HT-29 (cell line): Measurements from ENCODE around the gene MRPS22. TPM values are rescaled to one million over a fixed set of nuclear protein-coding genes. Genes with fewer than 3 reads are reported as not detected.
"Not testable (repeated sequence)": the region's sequence is repeated elsewhere in the genome, so short reads cannot be mapped to it uniquely, and the experiment has no call there.

ENCODE experiments used
- DNase-seq: peaks from one replicate; pipeline ENCODE4 v3.0.0-alpha.2; 2015; ENCODE audit warnings: low spot score
- total RNA-seq: library from RNA; depleted of rRNA; stranded (reverse); fragments of >200 nt; shearing (Covaris generic); gene quantifications from 2 replicates; pipeline ENCODE4 v1.2.3, GENCODE V29; 2014

MRPS22 gene
- total RNA-seq, 1 experiment from 2014 or later: 54.4 TPM

DNA sequence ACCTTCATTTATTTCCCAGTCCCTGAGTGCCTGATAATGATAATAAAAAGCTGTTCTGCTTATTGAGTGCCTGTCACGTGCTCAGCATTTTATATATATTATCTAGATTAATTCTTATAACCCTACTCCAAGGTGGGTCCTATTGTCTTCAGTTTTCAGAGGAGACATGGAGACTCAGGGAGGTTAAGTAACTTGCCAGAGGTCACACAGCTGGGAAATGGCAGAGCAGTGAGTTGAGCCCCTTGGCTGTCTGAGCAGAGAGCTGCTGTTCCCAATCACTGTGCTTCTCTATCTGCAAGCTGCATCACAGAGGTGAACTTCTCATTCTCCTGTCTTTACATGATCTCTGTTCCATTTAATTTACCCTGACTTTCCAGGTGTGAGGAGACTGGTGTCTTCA, 32.3 kb upstream of the MRPS22 start:
- no peak for DNase-seq

DNA sequence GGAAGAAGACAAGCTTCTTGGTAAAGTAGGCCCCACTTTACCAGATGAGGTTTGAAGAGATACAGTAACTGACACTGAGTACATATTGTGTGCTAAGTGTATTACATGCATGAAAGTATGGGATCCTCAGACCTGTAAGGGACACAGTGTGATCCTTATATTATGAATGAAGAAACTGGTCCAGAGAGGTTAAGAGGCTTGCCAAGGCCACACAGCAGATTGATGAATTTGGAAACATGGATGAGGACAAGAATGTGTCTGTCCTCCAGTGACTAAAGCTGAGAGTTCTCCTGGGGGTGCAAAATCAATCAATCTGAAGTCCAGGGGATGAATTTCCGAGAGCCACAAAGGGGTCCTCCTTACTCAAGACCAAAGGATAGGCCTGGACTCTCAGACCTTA, 31.4 kb upstream of the MRPS22 start:
- DNase-seq: no peak

DNA sequence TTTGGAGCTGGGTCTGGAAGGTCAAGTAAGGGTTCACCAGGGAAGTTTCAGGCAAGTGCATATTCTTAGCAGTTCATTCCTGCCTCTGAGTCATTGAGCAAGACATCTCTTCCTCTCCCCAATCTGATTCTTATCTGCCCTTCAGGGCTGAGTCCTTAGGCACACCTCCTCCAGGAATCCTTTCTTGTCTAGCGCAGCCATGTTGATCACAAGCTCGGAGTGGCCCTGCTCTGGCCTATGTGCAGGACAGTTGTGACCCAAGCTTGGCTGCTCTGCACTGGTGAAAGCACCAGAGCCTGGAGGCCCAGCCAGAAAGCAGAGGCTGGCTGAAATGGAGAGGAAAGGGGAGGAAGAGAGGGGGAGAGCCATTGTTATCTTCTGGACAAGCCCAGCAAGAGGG, 30.9 kb upstream of the MRPS22 start:
- DNase-seq: peak; percentile 63

DNA sequence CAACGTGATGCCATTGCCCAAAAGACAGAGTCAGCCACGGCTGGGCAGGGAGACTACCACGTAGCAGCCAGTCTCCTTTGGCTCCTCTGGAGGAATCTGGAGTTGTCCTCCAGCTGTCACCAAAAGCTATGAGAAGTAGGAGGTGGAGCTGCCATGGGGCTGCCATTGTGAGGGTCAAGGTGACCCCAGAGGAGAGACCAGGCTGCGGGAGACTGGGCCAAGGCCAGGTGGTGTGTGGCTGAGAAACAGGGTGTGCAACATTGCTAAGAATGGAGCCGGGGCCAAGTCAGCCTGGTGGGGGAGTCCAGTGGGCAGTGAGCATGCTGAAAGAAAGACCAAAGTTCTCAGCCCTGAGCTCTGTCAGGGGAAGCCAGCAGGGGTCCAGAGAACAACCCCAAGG, 29.9 kb upstream of the MRPS22 start:
- DNase-seq: no peak

DNA sequence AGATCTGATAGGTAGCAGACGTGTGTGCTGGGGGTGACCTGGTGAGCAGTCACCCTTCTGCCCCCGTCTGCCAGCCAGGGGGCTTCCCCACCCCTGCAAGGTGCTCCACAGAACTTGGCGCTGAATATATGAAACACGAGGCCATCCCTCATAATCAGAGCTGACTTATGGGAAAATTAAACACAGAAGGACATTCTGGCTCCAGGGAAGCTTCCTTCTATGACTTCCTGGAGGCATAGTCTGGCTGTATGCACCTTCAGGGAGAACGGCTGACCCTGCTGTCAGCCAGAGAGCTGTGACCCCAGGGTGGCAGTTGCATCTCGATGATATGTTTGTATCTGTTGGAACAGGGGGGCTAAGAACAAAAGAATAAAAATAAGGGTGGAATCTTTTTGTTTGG, 26.6 kb upstream of the MRPS22 start:
- DNase-seq: no peak

DNA sequence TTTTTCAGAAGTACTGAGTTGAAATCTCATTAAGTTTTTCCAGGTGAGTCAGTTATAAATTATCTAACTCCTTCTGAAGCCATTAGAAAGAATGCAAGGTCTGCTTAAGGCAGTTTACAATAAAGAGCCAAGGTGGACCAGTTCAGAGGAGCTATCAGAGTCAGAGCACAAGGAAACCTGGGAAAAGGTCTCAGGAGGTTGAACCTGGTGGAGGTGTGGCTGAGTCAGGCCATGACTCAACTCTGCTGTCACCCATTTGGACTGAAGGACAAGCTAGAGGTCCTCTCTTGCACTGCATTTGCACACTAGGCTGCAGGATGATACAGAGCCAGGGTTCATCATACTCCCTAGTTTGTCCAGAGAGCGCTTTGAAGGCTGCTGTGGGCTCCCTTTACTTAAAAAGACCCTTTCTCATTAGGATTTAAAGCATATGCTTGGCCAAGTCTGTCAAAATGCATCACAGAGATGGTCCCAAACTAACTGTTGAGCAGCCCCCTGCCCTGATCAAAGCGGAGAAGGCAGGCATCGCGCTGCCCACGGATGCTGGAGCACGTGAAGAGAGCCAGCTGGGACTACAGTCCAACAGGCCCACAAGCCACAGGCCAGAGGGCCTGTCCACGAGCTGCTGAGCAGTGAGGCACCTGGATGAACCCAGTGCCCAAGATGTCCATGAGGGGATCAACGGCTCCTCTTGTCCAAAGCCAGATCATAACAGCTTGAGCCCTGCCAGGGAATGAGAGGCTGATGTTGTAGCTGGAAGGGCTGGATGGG, 26.0 kb upstream of the MRPS22 start:
- DNase-seq: peak; percentile 52

DNA sequence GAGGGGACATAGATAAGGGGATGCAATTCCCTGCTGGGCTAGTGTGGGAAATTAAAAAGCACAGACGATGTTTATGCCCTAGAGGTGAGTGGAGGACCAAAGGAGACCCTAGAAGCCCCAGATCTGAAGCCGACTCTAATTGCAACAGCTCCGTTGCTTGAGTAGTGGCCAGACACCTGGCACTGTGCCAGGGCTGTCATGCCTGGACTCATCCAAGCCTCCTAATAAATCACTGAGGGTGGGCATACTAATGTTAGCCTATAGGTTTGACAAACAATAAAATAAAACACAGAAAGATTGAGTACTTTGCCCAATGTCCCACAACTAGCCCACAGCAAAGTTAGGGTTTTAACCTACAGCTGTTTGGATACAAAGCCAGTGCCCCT, 25.4 kb upstream of the MRPS22 start:
- peak; percentile 53 for DNase-seq

DNA sequence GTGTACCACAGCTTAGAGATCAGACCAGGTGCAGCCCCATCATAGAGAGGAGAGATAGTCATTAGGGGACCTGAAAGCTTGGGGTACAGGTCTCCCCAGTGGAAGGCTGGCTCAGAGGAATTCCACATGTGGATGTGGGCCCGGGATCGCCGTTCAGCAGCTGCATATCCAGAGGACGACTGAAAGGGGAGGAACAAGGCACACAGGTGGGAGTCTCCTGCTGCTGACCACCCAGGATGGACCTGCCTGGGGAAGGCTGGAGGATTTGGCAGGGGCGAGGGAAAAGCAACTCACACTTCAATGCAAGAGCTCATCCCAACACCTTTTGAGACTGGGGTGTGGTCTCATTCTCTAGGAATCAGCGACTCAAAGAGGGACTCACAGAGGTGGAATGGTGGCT, 25.0 kb upstream of the MRPS22 start:
- no peak for DNase-seq

DNA sequence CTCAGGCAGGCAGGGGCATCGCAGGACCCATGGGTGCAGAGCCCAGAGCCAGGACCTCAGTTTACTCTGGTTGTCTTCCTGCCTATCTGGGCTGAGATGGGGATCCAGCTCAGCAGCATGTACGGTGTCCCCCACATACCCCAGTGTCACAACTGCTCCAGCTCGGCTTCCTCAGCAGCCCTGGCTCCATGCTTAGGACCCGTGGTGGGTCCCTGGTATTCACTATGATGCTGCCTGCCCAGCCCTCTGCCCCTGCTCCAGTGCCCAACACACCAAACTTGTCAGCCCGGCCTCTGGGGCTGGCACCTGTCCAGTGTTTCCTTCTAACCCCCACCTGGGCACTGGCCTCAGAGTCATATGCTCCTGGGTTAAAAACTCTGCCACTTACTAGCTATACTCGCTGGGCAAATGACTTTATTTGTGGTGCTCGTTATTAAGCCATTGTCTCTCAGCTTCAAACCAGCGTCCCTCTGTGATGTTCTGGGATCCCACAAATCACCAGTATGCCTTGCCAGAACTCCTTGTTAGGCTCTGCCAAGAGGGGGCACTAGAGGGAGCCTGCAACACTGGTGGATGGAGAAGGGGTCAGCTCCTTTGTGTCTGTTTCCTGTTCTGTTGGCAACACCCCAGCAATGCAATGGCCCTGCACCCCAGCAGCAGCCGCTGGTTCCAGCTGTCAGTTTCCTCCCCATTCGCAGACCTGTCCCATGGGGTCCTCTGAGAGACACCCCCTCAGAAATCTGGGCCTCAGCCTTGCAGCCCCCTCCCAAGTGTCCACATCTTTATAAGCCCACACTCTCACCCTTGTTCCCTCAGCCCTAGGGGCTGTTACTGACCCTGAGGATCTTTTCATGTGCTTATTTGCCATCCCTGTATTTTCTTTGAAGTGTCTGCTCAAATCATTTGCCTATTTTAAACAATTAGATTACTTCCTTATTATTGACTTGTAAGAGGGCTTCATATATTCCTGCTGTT, 24.1 kb upstream of the MRPS22 start:
- DNase-seq: peak; percentile 20

DNA sequence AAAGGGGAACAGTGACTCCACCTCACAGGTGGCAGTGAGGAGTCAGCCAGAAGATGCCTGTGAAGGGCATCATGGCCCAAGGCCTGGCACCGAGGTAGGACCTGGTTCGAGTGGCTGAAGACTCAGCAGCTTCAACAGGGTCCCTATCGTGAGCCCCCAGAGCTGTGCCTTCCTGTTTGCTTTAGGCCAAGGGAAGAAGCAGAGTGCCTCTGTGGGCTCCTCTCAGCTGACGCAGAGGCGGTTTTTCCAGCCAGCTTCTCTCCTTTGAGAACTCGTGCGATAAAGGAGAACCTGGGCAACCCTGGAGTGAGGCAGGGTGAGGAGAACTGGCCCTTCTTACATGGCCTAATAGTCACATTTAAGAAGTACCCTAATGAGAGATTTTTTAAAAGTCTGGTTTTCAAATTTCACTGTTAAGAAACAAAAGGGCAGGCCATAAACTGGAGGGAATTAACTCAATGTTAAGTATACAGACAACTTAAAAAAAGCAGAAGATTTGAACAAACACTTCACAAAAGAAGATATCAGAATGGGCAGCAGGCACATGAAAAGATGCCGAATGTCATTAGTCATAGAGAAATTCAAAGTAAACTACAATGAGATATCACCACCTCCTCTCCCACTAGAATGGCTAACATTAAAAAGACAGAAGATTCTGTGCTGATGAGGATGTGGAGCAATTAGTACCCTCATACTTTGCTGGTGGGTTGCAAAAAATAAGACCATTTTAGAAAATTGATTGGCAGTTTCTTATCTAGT, 23.1 kb upstream of the MRPS22 start:
- no peak for DNase-seq

DNA sequence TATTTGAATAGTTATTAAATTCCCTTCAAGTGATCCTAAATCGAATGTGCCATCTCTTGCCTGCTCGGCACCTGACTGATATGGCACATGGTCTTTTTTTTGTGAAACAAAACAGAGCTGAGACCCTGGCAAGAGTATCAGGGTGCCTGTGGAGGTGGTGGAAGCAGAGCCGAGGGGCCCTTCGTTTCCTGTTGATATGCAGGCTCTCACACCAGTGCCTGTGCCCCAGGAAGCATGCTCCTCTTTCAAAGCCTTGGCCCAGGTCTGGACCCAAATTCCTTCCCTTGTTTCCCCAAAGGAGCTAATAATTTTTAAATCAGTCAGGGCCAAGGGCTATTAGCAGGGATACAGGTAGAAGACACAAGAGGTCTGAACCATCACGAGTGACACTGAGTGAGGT, 21.5 kb upstream of the MRPS22 start:
- DNase-seq: no peak

DNA sequence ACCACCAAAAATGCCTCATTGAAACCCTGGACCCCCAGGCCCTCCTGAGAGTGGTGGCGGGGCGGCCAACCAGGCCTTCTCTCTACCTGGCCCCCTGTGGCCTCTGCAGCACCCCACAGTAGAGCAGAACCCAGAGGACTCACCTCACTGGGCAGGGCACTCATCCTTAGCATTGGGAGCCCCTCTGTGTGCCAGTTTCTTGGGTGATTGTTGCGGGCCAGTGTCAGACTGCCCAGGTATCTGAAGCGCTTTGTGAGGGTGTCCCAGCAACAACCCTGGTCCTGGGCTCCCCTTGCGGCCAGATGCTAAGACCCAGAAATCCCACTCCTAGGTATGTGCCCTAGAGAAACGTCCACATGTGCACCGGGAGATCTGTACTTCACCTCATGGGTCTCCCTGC, 20.7 kb upstream of the MRPS22 start:
- no peak for DNase-seq

DNA sequence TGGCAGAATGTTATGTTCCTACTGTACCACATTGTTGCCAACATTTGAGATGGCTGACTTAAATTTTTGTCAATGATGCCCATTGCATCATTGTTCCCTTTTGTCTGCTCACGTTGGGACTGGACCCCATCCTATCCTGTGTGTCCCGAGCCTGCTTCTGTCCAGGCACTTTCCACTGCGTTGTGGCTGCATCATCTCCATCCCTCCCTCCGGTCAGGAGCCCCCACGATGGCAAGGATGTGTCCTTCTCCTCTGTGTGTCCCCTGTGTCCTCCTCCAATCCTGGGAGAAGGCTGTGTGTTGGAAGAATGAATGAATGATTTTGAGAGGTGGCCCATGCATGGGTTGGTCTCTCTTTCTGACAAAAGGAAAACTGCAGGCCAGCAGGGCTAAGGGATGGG, 19.4 kb upstream of the MRPS22 start:
- no peak for DNase-seq

DNA sequence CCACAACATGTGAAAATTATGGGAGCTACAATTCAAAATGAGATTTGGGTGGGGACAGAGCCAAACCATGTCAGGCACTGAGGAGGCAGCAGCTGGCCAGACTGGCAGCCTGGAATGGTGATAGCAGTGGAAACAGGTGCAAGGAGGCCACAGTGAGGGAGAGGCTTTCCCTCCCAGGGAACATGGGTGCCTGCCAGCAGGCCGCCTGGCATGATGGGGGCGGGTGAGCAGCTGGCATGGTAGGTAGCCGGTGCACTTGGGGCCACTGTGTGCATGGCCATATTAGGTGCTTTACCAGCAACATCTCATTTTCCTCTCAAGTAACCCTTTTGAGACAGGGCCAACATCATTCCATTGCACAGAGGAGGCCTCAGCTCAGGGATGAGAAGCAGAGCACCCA, 18.3 kb upstream of the MRPS22 start:
- no peak for DNase-seq

DNA sequence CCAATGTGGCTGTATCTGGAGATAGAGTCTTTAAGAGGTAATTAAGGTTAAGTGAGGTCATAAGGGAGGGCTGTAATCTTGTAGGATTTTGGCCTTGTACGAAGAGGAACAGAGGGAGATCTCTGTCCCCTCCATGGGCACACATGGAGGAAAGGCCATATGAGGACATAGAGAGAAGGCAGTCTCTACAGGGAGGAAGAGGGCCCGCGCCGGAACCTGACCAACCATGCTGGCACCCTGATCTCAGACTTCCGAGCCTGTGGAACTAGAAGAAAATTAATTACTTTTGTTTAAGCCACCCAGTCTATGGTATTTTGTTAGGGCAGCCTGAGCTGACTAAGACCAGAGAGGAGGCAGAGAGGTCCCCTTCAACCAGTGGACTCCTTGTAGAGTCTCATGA, 17.7 kb upstream of the MRPS22 start:
- no peak for DNase-seq

DNA sequence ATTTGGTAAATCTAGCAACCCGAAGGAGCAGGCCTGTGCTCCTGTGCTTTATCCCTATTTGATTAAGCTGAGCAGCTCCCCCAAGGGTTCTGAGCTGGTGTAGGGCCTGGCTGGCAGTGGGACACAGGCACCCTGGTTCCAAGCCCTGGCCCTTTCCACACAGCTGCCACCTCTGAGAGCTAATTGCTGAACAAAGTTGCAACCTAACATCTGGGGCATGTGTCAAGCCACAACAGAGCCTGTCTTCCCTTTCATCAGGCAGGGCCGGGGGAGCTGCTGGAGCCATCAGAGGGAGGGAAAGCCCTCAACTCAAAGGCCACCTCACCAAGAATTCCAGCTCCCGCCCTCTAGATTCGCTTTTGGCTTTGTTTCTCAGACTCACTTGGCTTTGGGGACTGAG, 17.1 kb upstream of the MRPS22 start:
- peak; percentile 31 for DNase-seq

DNA sequence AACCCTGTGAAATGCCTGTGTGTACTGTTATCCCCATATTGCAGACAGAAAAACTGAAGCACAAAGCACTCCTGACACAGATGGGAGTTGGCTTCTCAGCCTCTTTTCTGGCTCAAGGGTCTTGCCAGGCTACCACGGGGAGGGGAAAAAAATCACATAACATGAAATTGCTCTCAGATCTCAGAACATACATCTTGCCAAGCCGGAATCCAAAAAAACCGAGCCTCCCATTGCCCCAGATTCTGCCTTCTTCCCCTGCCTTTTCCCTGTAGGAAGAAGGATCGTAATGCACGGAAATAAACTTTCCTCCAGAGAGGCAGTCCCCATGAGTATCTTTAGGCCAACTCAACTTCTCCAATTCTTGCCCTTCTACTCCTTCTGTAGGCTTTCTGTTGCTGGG, 16.6 kb upstream of the MRPS22 start:
- DNase-seq: no peak

DNA sequence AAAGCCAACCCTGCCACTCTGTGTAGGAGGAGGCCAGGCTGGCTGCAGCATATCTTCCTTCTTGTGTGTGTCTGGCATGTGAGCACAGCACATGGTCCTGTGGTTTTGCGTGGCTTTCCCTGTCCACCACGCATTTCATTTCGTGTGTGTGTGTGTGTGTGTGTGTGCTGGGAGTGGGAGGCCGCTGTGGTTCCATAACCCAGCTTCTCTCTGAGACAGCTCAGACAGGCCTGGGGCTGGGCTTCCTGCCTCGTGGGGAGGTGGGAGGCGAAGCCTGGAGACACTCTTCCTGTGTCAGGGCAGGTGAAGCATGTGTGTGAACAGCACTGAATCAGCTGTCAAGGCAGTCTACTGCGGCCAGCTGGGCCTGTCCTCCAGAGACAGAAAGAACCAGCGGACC, 16.0 kb upstream of the MRPS22 start:
- no peak for DNase-seq

DNA sequence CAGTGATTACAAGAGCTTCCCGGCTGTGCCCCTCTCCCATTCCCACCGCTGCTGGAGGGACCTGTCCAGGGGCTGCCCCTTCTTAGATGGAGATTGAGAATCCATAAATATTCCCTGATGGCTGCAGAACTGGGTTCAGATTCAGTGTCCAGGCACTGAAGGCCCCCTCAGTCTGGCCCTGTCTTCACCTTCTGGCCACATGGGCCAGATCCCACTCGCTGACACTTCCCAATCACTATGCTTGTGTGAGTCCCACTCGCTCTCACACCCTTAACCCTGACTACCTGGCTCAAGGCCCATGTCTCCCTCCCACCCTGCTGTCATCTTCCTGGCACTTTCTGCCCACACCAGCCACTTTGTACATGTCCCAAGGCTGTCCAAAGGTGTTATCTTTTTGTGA, 15.5 kb upstream of the MRPS22 start:
- no peak for DNase-seq

DNA sequence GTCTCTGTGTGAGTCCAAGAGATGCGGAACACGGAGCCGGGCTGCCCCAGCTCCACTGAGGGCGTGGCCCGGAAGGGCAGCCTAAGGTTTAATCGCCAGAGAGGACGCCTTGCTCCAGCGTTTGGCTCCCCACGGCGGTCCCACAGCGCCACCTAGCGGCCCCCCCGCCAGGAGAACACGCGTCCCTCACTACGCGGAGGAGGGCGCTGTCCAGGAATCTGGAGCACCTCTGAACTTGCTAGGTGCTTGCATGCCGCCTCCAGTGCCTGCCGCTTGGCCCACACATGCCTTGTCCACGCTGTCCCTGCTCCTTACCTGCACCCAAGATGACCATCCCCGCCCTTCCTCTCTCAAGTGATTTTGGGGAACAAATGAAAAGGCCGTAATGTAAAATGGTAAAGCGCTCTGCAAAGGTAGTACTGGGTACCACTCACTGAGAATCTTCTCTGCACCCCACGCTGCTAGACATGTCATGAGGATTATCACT, 14.4 kb upstream of the MRPS22 start:
- DNase-seq: peak; percentile 89

DNA sequence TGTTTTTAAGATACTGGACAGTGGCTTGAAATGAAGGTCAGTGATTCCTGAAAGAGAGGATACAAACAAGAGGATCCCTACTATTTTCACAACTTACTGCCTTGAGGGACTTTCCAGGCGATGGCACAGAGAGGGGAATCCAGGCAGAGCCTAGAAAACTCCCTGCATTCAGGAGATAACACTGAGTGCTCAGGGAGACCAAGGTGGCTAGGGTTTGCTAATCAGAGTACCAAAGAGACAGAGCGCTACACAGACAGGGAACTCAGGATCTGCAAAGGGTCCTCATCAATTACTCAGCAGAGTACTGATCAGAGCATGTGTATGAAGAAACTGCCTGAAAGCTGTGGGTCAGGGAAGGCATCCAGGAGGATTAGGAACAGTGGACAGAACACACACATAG, 11.7 kb upstream of the MRPS22 start:
- no peak for DNase-seq

DNA sequence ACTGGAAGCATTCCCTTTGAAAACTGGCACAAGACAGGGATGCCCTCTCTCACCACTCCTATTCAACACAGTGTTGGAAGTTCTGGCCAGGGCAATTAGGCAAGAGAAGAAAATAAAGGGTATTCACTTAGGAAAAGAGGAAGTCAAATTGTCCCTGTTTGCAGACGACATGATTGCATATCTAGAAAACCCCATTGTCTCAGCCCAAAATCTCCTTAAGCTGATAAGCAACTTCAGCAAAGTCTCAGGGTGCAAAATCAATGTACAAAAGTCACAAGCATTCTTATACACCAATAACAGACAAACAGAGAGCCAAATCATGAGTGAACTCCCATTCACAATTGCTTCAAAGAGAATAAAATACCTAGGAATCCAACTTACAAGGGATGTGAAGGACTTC, 9.1 kb upstream of the MRPS22 start:
- not testable (repeated sequence) for DNase-seq
